Activated CD4-positive, CD25-positive, alpha-beta regulatory T cell (primary cell): ENCODE data around the gene PACRG.

Experiments used
- DNase-seq, 4 experiments: peaks; one replicate each; lab custom pipeline; 2025; lab: John Stamatoyannopoulos, UW

The PACRG gene

DNA sequence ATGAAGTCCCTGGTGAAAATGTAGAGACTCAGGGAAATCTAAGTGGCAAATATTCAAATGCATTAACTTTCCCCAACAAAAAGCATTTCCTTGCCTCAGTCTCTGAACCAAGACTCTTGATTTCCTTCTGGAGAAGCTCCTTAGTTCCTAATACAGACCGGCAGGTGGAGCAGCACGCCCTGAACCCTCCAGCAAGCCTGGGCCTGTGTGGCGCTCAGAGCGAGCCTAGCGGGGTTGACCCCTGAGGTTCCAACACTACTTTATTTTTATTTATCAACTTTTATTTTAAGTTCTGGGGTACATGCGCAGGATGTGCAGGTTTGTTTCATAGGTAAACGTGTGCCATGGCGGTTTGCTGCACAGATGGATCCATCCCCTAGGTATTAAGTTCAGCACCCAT, 50.8 kb downstream of the PACRG start:
- DNase-seq: no peak

DNA sequence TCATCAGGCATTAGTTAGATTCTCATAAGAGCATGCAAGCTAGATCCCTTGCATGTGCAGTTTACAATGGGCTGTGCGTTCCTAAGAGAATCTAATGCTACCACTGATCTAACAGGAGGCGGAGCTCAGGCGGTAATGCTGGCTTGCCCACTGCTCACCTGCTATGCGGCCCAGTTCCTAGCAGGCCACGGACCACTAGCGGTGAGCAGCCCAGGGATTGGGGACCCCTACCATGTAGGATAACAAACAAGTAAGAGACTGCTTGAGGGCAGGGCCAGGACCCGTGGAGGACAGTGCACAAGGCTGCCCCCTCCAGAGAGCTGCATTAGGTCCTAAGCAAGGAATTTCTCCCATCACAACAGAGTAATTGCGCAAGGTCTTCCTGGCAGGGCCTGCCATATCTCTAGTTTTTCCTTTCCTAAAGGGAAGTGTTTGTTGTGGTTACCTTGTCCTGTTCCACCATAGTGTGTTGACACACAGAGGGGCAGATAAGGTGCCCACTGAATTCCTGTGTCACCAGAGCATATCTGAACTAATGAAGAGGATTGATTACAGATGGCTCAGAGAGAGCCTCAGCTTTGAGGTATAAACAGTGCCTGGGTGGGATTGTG, 58.0 kb downstream of the PACRG start:
- DNase-seq: no peak

DNA sequence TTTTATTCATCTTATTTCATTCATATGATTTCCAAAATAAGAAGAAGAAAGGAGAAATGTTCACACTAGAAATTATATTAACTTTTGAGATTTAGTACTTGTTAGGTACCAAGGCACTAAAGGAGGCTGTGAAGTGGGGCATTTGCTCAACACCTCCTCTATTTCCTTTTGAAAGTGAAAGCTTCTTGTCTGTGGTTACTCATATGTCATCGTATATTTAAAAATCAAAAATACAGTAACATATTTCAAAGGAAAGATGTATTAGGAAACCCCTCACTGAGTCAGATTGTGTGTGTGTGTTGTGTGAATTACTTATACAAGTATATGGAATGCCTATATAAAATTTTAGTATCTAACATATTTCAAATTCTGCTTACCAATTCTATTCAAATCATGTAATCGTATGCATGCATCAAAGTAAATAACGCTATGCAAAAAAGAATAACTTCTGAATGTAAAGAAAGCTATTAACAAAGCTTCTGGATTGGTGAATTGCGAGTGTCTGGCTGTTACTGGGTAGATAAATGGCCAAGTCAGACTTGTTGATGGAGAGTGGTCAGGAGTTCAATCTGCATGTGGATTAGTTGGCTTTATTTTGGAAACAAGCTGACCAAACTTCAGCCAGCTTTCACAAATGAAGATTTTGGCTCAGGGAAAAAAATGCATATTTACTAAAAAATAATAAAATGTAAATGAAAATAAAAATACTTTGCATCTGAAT, 70.9 kb downstream of the PACRG start:
- DNase-seq: no peak

- no peak for DNase-seq
Observed at GRCh38 chr6:162814426-162814973, 86.7 kb downstream of the PACRG start.

- no peak for DNase-seq
Observed at GRCh38 chr6:162817196-162817595, 89.4 kb downstream of the PACRG start.

DNA sequence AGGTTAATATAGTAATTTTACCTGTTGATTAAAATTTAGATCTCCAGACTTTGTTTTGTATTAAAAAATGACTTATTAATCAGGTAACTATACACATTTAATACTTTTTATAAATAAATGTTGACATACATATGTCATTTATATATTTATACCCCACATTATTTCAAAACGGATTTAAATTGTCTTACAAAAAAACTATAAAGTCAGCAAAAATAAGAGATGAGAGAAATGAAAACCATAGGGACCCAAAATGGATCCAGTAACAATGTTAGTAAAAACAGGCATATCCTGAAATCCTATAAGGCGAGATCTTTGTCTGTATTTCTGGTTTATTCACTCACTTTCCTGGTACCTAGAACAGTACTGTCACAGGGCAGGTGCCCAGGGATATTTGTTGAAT, 91.5 kb downstream of the PACRG start:
- no peak for DNase-seq

GRCh38 chr6:162821102-162821501, 93.3 kb downstream of the PACRG start:
- no peak for DNase-seq

GRCh38 chr6:162825597-162825996, 97.8 kb downstream of the PACRG start:
- DNase-seq: no peak

DNA sequence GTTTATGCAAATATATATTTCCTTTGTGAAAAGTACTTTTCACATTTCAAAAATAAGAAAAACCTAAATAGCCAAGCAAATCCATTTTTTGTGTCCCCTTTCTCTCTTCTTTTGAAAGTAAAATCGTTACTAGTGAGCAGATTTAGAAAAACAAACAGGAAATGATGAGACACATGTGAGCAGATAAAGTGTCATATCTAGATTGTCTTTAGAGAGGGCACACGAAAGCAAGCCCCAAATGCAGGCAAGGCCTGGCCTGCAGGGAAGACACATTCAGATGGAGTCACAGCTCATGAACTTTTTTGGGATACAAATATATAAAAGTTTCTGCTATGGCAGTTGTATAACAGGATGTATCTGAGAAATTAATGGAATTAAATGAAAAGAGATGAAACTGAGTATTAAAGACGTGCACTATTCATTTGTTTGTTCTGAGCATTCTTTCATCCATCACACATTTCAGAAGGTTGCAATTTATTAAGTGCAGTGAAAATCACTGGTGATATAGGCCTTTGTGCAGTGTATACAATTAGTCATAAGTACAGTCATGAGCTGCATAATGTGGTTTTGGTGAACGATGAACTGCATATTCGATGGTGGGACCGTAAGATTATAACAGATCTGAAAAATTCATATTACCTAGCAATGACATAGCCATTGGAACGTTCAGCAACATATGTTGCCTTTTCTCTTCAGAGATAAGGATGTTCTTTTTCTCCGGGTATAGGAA, 101.4 kb downstream of the PACRG start:
- DNase-seq: no peak

DNA sequence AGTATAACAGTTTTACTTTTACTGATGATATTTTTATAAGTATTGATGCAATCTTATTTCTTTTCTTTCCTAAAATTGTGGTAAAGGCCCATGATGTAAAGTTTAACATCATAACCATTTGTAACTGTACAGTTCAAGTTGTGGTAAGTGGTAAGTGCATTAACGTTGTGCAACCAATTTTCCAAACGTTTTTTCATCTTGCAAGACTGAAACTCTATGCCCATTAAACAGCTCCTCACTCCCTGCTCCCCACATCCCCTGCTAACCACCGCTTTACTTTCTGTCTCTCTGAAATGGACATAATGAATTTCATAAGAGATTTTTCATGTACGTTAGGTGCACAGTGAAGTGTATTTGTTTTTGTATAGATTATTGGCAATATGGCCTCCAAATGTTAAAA, 106.0 kb downstream of the PACRG start:
- no peak for DNase-seq

- no peak for DNase-seq
Observed at GRCh38 chr6:162845972-162846371, 118.2 kb downstream of the PACRG start.

- no peak for DNase-seq
Observed at GRCh38 chr6:162846723-162847122, 118.9 kb downstream of the PACRG start.

- no peak for DNase-seq
Observed at GRCh38 chr6:162849269-162849668, 121.5 kb downstream of the PACRG start.

DNA sequence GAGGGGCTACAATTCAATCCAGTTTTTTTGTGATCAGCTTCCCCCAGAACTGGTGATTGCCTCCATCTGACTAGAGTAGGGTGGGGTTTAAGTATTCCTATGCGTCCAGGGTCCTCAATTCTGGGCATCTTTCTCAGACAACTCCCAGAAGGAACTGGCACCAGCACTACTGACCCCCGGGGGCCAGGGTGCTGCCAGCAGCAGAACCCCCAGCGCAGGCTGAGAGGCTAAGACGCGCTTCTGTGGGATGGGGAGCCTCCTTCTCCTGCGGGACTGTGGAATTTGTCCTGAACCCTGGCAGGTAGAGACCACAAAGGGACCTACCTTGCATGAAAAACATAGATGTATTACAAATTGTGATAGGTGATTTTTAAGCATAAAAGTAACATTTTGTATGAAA, 124.4 kb downstream of the PACRG start:
- DNase-seq: no peak

DNA sequence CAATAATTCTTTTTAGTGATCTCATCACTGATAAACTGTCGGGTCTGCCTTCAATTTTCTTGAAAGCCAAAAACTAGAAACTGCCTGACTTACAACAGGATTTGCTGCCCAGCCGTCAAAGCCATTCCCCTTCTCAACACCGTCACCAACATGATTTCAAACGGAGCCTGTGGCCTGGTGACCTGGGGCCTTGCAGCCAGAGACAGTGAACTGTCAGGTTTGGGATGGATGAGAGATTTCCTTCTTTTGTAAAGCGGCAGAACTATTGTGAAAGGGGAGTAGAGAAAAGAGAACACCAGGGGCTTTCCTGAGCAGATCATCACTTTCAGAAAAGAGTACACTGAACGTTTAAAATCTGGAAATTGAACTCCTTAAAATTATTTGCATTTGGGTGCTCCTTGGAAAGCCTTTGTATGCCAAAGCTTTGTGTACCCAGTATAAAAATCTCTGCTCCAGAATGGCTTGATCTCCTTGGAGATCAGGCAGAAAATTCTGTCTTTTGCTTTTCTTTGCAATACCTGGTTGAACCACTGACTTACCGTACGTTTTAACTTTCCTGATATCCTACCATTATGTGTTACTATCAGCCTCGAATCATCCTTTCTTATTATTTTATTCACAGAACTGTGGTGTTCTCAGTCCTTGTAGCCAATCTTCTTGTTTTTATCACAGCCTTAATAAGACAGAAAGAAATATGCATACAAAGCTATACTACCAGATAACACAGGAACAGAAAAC, 125.2 kb downstream of the PACRG start:
- DNase-seq: no peak

DNA sequence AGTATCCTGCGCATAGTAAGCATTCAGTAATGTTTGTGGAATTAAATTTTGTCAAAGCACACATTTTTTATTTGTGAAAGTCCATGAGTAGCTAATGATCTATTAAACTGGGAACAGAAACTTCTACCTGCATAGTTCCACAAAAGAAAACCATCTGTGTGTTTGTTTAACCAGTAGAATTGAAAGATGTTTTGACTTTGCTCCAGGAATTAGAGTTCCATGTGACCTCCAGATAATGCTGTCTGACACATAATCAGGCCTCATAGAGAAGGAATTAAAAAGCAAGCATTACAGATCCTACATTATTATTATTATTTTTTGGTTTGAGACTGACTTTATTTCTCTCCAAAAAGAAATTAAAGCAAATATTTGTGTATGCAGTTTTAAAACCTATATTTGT, 126.5 kb downstream of the PACRG start:
- no peak for DNase-seq

DNA sequence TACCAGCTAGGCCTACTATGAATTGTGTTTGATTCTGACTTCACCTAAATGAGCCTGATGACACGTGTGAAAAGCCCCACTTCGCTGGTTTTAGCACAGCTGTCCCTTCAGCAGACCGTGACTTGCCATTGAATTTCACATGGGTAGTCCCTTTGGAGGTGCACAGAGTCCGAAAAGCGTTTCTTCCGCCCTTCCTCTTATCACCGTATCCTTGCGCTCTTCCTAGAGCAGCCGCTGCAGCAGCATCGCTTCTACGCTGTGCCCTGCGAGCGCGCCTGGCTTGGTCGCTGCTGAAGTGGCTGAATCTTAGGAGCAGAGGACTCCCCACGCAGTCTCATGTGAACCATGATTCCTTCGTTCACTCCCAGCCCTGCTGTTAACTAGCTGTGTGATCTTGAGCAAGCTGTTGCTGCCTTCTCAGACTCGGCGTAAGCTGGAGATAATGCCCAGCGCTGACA, 127.0 kb downstream of the PACRG start:
- DNase-seq: no peak

DNA sequence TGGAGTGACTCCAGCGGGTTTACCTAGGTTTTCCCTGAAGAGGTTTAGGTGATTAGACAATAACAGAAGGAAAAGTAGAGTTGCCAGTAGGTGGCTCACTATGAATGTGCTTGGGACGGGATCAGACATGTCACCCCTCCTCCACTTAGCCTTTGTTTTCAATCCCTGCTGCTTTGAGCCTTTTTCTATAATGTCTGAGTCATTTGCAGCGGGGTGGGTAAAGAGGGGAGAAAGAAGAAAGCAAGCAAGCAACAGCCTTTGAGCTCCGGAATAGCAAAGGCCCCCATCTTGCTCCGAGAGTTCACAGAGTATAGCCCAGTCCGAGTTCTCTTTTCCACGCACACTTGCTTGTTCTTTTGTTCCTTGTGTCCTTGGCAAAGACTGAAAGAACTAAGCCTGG, 129.1 kb downstream of the PACRG start:
- no peak for DNase-seq

- DNase-seq: no peak
Observed at GRCh38 chr6:162857326-162857725, 129.6 kb downstream of the PACRG start.

DNA sequence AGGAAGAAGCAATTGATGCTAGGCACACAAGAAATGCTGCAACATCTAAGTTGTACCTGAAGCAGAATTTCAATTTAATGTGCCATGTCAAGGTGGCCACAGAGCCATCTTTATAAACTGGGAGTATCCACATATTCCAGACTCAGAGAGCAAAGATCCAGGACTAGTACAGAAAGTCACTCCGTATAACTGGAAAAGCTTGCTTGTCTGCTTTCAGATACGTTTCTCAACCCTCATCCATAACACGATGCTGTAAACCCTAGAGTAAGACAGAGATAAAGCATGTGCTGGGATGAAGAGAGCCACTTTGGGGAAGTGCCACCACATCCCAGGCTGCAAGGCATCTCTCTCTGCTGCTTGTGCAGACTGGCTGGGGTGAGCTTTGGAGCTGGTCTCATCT, 134.7 kb downstream of the PACRG start:
- DNase-seq: no peak

GRCh38 chr6:162862941-162863340, 135.2 kb downstream of the PACRG start:
- DNase-seq: no peak

DNA sequence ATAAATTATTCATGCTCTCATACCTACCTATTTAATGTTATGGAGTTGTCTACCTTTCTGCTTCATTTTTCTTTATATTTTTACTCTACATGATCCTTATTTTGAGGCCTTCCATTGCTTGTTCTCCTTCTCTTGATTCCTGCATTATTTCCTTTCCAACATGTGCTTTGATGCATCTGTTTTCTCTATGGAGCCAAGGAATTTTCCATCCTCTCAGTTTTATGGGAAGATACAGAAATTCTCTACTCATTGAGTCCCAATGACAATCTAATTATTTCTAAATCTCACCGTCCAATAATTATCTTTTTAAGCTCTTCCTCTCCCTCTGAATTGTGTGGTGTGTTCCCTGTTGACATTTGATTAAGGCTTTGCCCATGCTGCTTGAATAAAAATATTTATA, 136.0 kb downstream of the PACRG start:
- no peak for DNase-seq
